GM23338 (cell line): Measurements from ENCODE around the gene DLX2. TPM values are rescaled to one million over a fixed set of nuclear protein-coding genes. Genes with fewer than 3 reads are reported as not detected.

Experiments used
- ATAC-seq: fragments of 200-7000 bp; cut with Tn5 transposase; 3 replicates; pipeline ENCODE4 v1.9.1; 2020
- DNase-seq: peaks from one replicate; pipeline ENCODE4 v3.0.0-alpha.2; 2015; ENCODE audit warnings: low spot score
- H2AFZ ChIP-seq: fragments of 200-600 bp; sonication (generic); 2 replicates; pipeline ENCODE4 v1.8.0; 2016; ENCODE audit warnings: antibody characterized with exemption, mild to moderate bottlenecking, moderate library complexity
- H3F3A ChIP-seq: fragments of 200-600 bp; sonication (generic); replicated peaks from 2 replicates; pipeline ENCODE4 v1.8.0; 2017; ENCODE audit warnings: antibody characterized with exemption, mixed run types, low read depth
- H3K27ac ChIP-seq: fragments of 200-600 bp; sonication (generic); 2 replicates; pipeline ENCODE4 v1.6.1; 2016; ENCODE audit warnings: low read depth
- H3K27me3 ChIP-seq: fragments of 200-600 bp; sonication (generic); 2 replicates; pipeline ENCODE4 v1.8.0; 2016; ENCODE audit warnings: mild to moderate bottlenecking, mixed run types, moderate library complexity; ENCODE audit not compliant: insufficient read depth
- H3K36me3 ChIP-seq: fragments of 200-600 bp; sonication (generic); 2 replicates; pipeline ENCODE4 v1.8.0; 2016; ENCODE audit warnings: mild to moderate bottlenecking; ENCODE audit not compliant: insufficient read depth
- H3K4me1 ChIP-seq: fragments of 200-600 bp; sonication (generic); 2 replicates; pipeline ENCODE4 v1.8.0; 2016; ENCODE audit warnings: mild to moderate bottlenecking, moderate library complexity; ENCODE audit not compliant: insufficient read depth
- H3K4me2 ChIP-seq: fragments of 200-600 bp; sonication (generic); 2 replicates; pipeline ENCODE4 v1.7.1; 2017; ENCODE audit warnings: mixed run types
- H3K4me3 ChIP-seq: fragments of 200-600 bp; sonication (generic); 2 replicates; pipeline ENCODE4 v1.6.1; 2016; ENCODE audit warnings: mixed run types
- H3K79me2 ChIP-seq: fragments of 200-600 bp; sonication (generic); replicated peaks from 2 replicates; pipeline ENCODE4 v1.8.0; 2017; ENCODE audit warnings: mild to moderate bottlenecking; ENCODE audit not compliant: insufficient read depth
- H3K9me2 ChIP-seq: fragments of 200-600 bp; sonication (generic); 2 replicates; pipeline ENCODE4 v1.8.0; 2017; ENCODE audit not compliant: insufficient read depth
- H4K20me1 ChIP-seq: fragments of 200-600 bp; sonication (generic); replicated peaks from 2 replicates; pipeline ENCODE4 v1.8.0; 2017; ENCODE audit warnings: mild to moderate bottlenecking; ENCODE audit not compliant: insufficient read depth
- H3K27ac Mint-ChIP-seq: 2 replicates; pipeline ENCODE4 v1.8.0; 2020; ENCODE audit warnings: inconsistent platforms, mild to moderate bottlenecking, moderate library complexity, mixed read lengths
- H3K27me3 Mint-ChIP-seq: 3 replicates; pipeline ENCODE4 v1.8.0; 2022; ENCODE audit warnings: low read depth, mild to moderate bottlenecking, moderate library complexity, mixed read lengths, inconsistent platforms; ENCODE audit not compliant: insufficient read depth, poor library complexity
- H3K36me3 Mint-ChIP-seq: 3 replicates; pipeline ENCODE4 v1.8.0; 2021; ENCODE audit warnings: low read depth, mild to moderate bottlenecking, inconsistent platforms, moderate library complexity, mixed read lengths
- H3K4me1 Mint-ChIP-seq: 3 replicates; pipeline ENCODE4 v1.8.0; 2020; ENCODE audit warnings: mild to moderate bottlenecking, inconsistent platforms, mixed read lengths
- H3K4me3 Mint-ChIP-seq: 3 replicates; pipeline ENCODE4 v1.8.0; 2021; ENCODE audit warnings: moderate library complexity, mild to moderate bottlenecking, inconsistent platforms, mixed read lengths
- H3K9me3 Mint-ChIP-seq: 3 replicates; pipeline ENCODE4 v1.8.0; 2020; ENCODE audit warnings: moderate library complexity, mild to moderate bottlenecking, inconsistent platforms, mixed read lengths
- CREB1 ChIP-seq: fragments of 250-450 bp; sonication (Bioruptor Pico); IDR thresholded peaks from 2 replicates; pipeline ENCODE4 v1.5.0; 2020; ENCODE audit warnings: low read depth, mild to moderate bottlenecking, moderate library complexity
- EZH2 ChIP-seq: fragments of 200-600 bp; sonication (generic); IDR thresholded peaks from one replicate; pipeline ENCODE4 v1.8.0; 2017; ENCODE audit warnings: antibody characterized with exemption, mild to moderate bottlenecking, low read depth; ENCODE audit not compliant: unreplicated experiment
- EZH2phosphoT487 ChIP-seq: fragments of 200-600 bp; sonication (generic); IDR thresholded peaks from one replicate; pipeline ENCODE4 v1.8.1; 2018; ENCODE audit warnings: antibody characterized with exemption; ENCODE audit not compliant: unreplicated experiment
- JUNB ChIP-seq: IDR thresholded peaks from one replicate; pipeline ENCODE4 v1.6.1; 2016; ENCODE audit warnings: antibody characterized with exemption; ENCODE audit not compliant: unreplicated experiment
- NANOG ChIP-seq: IDR thresholded peaks from 2 replicates; pipeline ENCODE4 v1.6.1; 2016; ENCODE audit warnings: antibody characterized with exemption, borderline replicate concordance
- POLR2AphosphoS5 ChIP-seq: IDR thresholded peaks from 2 replicates; pipeline ENCODE4 v1.6.1; 2016; ENCODE audit warnings: antibody characterized with exemption, low read depth
- STAT1 ChIP-seq: IDR thresholded peaks from one replicate; pipeline ENCODE4 v1.6.1; 2016; ENCODE audit warnings: antibody characterized with exemption; ENCODE audit not compliant: unreplicated experiment
- ZNF114 ChIP-seq: fragments of 250-450 bp; sonication (Bioruptor Pico); IDR thresholded peaks from 2 replicates; pipeline ENCODE4 v1.5.0; 2020; ENCODE audit warnings: mild to moderate bottlenecking, moderate library complexity
- ZNF331 ChIP-seq: fragments of 250-450 bp; sonication (Bioruptor Pico); IDR thresholded peaks from 2 replicates; pipeline ENCODE4 v1.5.0; 2020; ENCODE audit warnings: low read depth, mild to moderate bottlenecking, moderate library complexity
- ZNF462 ChIP-seq: fragments of 250-450 bp; sonication (Bioruptor Pico); IDR thresholded peaks from 2 replicates; pipeline ENCODE4 v1.5.0; 2020; ENCODE audit warnings: mild to moderate bottlenecking, moderate library complexity
- polyA plus RNA-seq: library from polyadenylated mRNA; unstranded; fragments of >200 nt; fragmentation: Nextera tagmentation; extraction: Ambion mirVana; gene quantifications from 2 replicates; pipeline ENCODE4 v1.2.1, GENCODE V29; 2016
- total RNA-seq: library from RNA; depleted of rRNA; stranded (reverse); fragments of >200 nt; shearing (Covaris generic); gene quantifications from 2 replicates; pipeline ENCODE4 v1.2.3, GENCODE V29; 2014
- TF ChIP-seq, protein P1 (sequence below): IDR thresholded peaks from 2 replicates; pipeline ENCODE4 v1.6.1; 2016; ENCODE audit warnings: antibody characterized with exemption
- TF ChIP-seq, protein P2 (sequence below), 2 experiments: fragments of 200-600 bp in 1 of 2; sonication (generic) in 1 of 2; conservative IDR thresholded peaks; 2 replicates each; pipeline versions ENCODE4 v1.5.1 to v1.6.1; 2016 to 2017; ENCODE audit warnings: antibody characterized with exemption in 2 of 2, low read depth in 2 of 2, mild to moderate bottlenecking in 2 of 2, moderate library complexity in 1 of 2
- TF ChIP-seq, protein P3 (sequence below): IDR thresholded peaks from one replicate; pipeline ENCODE4 v1.6.1; 2018; ENCODE audit warnings: antibody characterized with exemption; ENCODE audit not compliant: unreplicated experiment

DLX2 gene
- total and polyA plus RNA-seq, 2 experiments from 2014 or later: 0.08 to 0.24 TPM

GRCh38 chr2:172063446-172063845 is 39.3 kb downstream of the DLX2 start:
- H3K4me1 Mint-ChIP-seq: no peaks in the 10 kb centered on the region
- Histone ChIP-seq H3K4me1 (no peaks in the 10 kb centered on the region), H3K4me3 (no peak overlapping the region), H3K9me2 (no peaks in the 10 kb centered on the region), H3K4me2 (no peak overlapping the region), H3F3A (no peaks in the 10 kb centered on the region), H3K36me3 (no peaks in the 10 kb centered on the region), H4K20me1 (no peaks in the 10 kb centered on the region), H3K27ac (no peak overlapping the region), H3K27me3 (no peaks in the 10 kb centered on the region), H2AFZ (no peak overlapping the region), H3K79me2 (no peaks in the 10 kb centered on the region)
- H3K4me3 Mint-ChIP-seq: no peak overlapping the region
- no peak overlapping the region for H3K27ac Mint-ChIP-seq
- H3K27me3 Mint-ChIP-seq: no peaks in the 10 kb centered on the region
- H3K9me3 Mint-ChIP-seq: no peaks in the 10 kb centered on the region
- H3K36me3 Mint-ChIP-seq: no peaks in the 10 kb centered on the region; the same call in 1 of the 3 replicates
- TF ChIP-seq EZH2phosphoT487 (no peak), NANOG (no peak), JUNB (no peak), ZNF114 (no peak), ZNF331 (CRISPR knock-in tag) (no peak), ZNF462 (CRISPR knock-in tag) (no peak), POLR2AphosphoS5 (no peak), EZH2 (no peak), CREB1 (CRISPR knock-in tag) (no peak), STAT1 (no peak)
- TF ChIP-seq, protein P1, sequence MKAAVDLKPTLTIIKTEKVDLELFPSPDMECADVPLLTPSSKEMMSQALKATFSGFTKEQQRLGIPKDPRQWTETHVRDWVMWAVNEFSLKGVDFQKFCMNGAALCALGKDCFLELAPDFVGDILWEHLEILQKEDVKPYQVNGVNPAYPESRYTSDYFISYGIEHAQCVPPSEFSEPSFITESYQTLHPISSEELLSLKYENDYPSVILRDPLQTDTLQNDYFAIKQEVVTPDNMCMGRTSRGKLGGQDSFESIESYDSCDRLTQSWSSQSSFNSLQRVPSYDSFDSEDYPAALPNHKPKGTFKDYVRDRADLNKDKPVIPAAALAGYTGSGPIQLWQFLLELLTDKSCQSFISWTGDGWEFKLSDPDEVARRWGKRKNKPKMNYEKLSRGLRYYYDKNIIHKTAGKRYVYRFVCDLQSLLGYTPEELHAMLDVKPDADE: no peak
- TF ChIP-seq, protein P2, sequence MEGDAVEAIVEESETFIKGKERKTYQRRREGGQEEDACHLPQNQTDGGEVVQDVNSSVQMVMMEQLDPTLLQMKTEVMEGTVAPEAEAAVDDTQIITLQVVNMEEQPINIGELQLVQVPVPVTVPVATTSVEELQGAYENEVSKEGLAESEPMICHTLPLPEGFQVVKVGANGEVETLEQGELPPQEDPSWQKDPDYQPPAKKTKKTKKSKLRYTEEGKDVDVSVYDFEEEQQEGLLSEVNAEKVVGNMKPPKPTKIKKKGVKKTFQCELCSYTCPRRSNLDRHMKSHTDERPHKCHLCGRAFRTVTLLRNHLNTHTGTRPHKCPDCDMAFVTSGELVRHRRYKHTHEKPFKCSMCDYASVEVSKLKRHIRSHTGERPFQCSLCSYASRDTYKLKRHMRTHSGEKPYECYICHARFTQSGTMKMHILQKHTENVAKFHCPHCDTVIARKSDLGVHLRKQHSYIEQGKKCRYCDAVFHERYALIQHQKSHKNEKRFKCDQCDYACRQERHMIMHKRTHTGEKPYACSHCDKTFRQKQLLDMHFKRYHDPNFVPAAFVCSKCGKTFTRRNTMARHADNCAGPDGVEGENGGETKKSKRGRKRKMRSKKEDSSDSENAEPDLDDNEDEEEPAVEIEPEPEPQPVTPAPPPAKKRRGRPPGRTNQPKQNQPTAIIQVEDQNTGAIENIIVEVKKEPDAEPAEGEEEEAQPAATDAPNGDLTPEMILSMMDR (conservative IDR thresholded peaks at IDR 0.05; ENCODE audit: low read depth in 2 of 2): no peak
- TF ChIP-seq, protein P3, sequence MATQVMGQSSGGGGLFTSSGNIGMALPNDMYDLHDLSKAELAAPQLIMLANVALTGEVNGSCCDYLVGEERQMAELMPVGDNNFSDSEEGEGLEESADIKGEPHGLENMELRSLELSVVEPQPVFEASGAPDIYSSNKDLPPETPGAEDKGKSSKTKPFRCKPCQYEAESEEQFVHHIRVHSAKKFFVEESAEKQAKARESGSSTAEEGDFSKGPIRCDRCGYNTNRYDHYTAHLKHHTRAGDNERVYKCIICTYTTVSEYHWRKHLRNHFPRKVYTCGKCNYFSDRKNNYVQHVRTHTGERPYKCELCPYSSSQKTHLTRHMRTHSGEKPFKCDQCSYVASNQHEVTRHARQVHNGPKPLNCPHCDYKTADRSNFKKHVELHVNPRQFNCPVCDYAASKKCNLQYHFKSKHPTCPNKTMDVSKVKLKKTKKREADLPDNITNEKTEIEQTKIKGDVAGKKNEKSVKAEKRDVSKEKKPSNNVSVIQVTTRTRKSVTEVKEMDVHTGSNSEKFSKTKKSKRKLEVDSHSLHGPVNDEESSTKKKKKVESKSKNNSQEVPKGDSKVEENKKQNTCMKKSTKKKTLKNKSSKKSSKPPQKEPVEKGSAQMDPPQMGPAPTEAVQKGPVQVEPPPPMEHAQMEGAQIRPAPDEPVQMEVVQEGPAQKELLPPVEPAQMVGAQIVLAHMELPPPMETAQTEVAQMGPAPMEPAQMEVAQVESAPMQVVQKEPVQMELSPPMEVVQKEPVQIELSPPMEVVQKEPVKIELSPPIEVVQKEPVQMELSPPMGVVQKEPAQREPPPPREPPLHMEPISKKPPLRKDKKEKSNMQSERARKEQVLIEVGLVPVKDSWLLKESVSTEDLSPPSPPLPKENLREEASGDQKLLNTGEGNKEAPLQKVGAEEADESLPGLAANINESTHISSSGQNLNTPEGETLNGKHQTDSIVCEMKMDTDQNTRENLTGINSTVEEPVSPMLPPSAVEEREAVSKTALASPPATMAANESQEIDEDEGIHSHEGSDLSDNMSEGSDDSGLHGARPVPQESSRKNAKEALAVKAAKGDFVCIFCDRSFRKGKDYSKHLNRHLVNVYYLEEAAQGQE: no peak
- no peak for ATAC-seq
- DNase-seq: no peak
